K562 (cell line): Measurements from ENCODE around the gene AGAP3. TPM values are rescaled to one million over a fixed set of nuclear protein-coding genes. Genes with fewer than 3 reads are reported as not detected.

ENCODE experiments used
- CBX3 ChIP-seq, 2 experiments: IDR thresholded peaks; 1 replicate in 1 of 2; 2 replicates in 1 of 2; pipeline ENCODE4 v1.6.1; 2012; ENCODE audit warnings: inconsistent platforms in 2 of 2, low read length in 2 of 2, borderline replicate concordance in 1 of 2, control low read depth in 1 of 2
- EWSR1 ChIP-seq: fragments of 450-650 bp; IDR thresholded peaks from 2 replicates; pipeline ENCODE4 v1.6.1; 2018; ENCODE audit warnings: borderline replicate concordance, mild to moderate bottlenecking, low read depth, moderate library complexity; ENCODE audit not compliant: partially characterized antibody
- HES1 ChIP-seq: fragments of 450-650 bp; IDR thresholded peaks from 2 replicates; pipeline ENCODE4 v1.6.1; 2016; ENCODE audit warnings: low read depth, mild to moderate bottlenecking, moderate library complexity
- HMG20B ChIP-seq: fragments of 250-450 bp; sonication (Bioruptor Pico); IDR thresholded peaks from 2 replicates; pipeline ENCODE4 v1.5.0; 2021; ENCODE audit warnings: mild to moderate bottlenecking
- MTF1 ChIP-seq: fragments of 250-450 bp; sonication (Bioruptor Pico); IDR thresholded peaks from 2 replicates; pipeline ENCODE4 v1.9.0; 2021; ENCODE audit warnings: moderate library complexity, mild to moderate bottlenecking, inconsistent platforms, borderline replicate concordance
- NFE2L1 ChIP-seq: fragments of 450-650 bp; IDR thresholded peaks from 2 replicates; pipeline ENCODE4 v1.6.1; 2016; ENCODE audit warnings: missing genetic modification characterization, low read depth, mild to moderate bottlenecking, missing compliant biosample characterization, moderate library complexity, borderline replicate concordance
- NUFIP1 ChIP-seq: fragments of 450-650 bp; IDR thresholded peaks from 2 replicates; pipeline ENCODE4 v1.6.1; 2018; ENCODE audit not compliant: partially characterized antibody
- PTTG1 ChIP-seq: fragments of 450-650 bp; IDR thresholded peaks from 2 replicates; pipeline ENCODE4 v1.6.1; 2016; ENCODE audit warnings: low read depth, mild to moderate bottlenecking, missing genetic modification characterization, missing compliant biosample characterization
- RBFOX2 ChIP-seq: fragments of 200-400 bp; formaldehyde crosslinking; IDR thresholded peaks from 2 replicates; pipeline ENCODE4 v1.6.1; 2017; ENCODE audit warnings: low read depth, mild to moderate bottlenecking, low read length, moderate library complexity
- RBM22 ChIP-seq: fragments of 200-400 bp; formaldehyde crosslinking; IDR thresholded peaks from 2 replicates; pipeline ENCODE4 v1.6.1; 2018; ENCODE audit warnings: low read length, low read depth; ENCODE audit not compliant: poor library complexity, severe bottlenecking
- ZBTB5 ChIP-seq: fragments of 450-650 bp; IDR thresholded peaks from 2 replicates; pipeline ENCODE4 v1.6.1; 2017; ENCODE audit warnings: antibody characterized with exemption
- ZKSCAN3 ChIP-seq: fragments of 250-450 bp; sonication (Bioruptor Pico); IDR thresholded peaks from 2 replicates; pipeline ENCODE4 v1.4.0; 2020
- ZNF133 ChIP-seq: fragments of 250-450 bp; sonication (Bioruptor Pico); IDR thresholded peaks from 2 replicates; pipeline ENCODE4 v1.4.0; 2020; ENCODE audit warnings: mild to moderate bottlenecking
- ZNF23 ChIP-seq: fragments of 250-450 bp; sonication (Bioruptor Pico); IDR thresholded peaks from 2 replicates; pipeline ENCODE4 v1.4.0; 2020; ENCODE audit warnings: mild to moderate bottlenecking
- ZNF408 ChIP-seq: fragments of 250-450 bp; sonication (Bioruptor Pico); IDR thresholded peaks from 2 replicates; pipeline ENCODE4 v1.4.0; 2020; ENCODE audit warnings: low read depth, mild to moderate bottlenecking, moderate library complexity
- ZNF583 ChIP-seq: fragments of 250-450 bp; sonication (Bioruptor Pico); IDR thresholded peaks from 2 replicates; pipeline ENCODE4 v1.4.0; 2020
- polyA plus RNA-seq, 8 experiments: library from polyadenylated mRNA; depleted of rRNA in 4 of 8; stranded (reverse) in 5 of 8; unstranded in 3 of 8; fragments of >200 nt; fragmentation: Nextera tagmentation in 2 of 8; fragmentation: Illumina TruSeq in 1 of 8; extraction: Ambion mirVana in 2 of 8; extraction: Trizol in 1 of 8; gene quantifications; 2 replicates each; pipeline versions ENCODE4 v1.2.1 to v1.2.3, GENCODE V29; 2011 to 2014; ENCODE audit warnings: inconsistent platforms in 1 of 8, missing spikeins in 1 of 8
- total RNA-seq, 7 experiments: library from RNA; depleted of rRNA in 6 of 7; stranded (reverse); fragments of >200 nt in 6 of 7; fragmentation: Illumina TruSeq in 2 of 7; extraction: Trizol in 2 of 7; gene quantifications; 2 replicates each; pipeline versions ENCODE4 v1.2.1 to v1.2.3, GENCODE V29; 2011 to 2021; ENCODE audit warnings: low replicate concordance in 1 of 7
- TF ChIP-seq, protein P1 (sequence below): fragments of 250-450 bp; sonication (Bioruptor Pico); IDR thresholded peaks from 2 replicates; pipeline ENCODE4 v1.8.0; 2021; ENCODE audit warnings: moderate library complexity, mild to moderate bottlenecking, inconsistent platforms
- TF ChIP-seq, protein P2 (sequence below): sonication (generic); formaldehyde crosslinking; IDR thresholded peaks from 2 replicates; pipeline ENCODE4 v1.8.1; 2023; ENCODE audit warnings: mild to moderate bottlenecking, missing genetic modification reagents, moderate library complexity
- TF ChIP-seq, protein P3 (sequence below): sonication (generic); formaldehyde crosslinking; IDR thresholded peaks from 2 replicates; pipeline ENCODE4 v1.8.0; 2022; ENCODE audit warnings: mild to moderate bottlenecking, missing genetic modification reagents

AGAP3 gene
- total and polyA plus RNA-seq, 9 of the 15 experiments (the other 6 are each of a cell fraction or from before 2014, with no cell fraction given), result 3.4 to 208 (median 62.2) TPM

GRCh38 chr7:151082141-151083070, 3.9 kb upstream of the AGAP3 start (continued):
- no peak for TF ChIP-seq ZNF408
- TF ChIP-seq, protein P1, sequence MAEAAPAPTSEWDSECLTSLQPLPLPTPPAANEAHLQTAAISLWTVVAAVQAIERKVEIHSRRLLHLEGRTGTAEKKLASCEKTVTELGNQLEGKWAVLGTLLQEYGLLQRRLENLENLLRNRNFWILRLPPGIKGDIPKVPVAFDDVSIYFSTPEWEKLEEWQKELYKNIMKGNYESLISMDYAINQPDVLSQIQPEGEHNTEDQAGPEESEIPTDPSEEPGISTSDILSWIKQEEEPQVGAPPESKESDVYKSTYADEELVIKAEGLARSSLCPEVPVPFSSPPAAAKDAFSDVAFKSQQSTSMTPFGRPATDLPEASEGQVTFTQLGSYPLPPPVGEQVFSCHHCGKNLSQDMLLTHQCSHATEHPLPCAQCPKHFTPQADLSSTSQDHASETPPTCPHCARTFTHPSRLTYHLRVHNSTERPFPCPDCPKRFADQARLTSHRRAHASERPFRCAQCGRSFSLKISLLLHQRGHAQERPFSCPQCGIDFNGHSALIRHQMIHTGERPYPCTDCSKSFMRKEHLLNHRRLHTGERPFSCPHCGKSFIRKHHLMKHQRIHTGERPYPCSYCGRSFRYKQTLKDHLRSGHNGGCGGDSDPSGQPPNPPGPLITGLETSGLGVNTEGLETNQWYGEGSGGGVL (CRISPR knock-in tag), result no peak
- TF ChIP-seq ZNF133, result no peak
- TF ChIP-seq HMG20B (CRISPR knock-in tag), result no peak
- TF ChIP-seq EWSR1, result no peak
- TF ChIP-seq RBM22, result no peak
- TF ChIP-seq MTF1 (CRISPR knock-in tag), result no peak
- no peak for TF ChIP-seq NFE2L1 (tag)
- peak; percentile 60 for TF ChIP-seq RBFOX2
- TF ChIP-seq HES1, result no peak
- TF ChIP-seq, protein P2, sequence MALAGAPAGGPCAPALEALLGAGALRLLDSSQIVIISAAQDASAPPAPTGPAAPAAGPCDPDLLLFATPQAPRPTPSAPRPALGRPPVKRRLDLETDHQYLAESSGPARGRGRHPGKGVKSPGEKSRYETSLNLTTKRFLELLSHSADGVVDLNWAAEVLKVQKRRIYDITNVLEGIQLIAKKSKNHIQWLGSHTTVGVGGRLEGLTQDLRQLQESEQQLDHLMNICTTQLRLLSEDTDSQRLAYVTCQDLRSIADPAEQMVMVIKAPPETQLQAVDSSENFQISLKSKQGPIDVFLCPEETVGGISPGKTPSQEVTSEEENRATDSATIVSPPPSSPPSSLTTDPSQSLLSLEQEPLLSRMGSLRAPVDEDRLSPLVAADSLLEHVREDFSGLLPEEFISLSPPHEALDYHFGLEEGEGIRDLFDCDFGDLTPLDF (CRISPR knock-in tag), result peak; percentile 54; the same call in 1 of the 2 replicates
- TF ChIP-seq, protein P3, sequence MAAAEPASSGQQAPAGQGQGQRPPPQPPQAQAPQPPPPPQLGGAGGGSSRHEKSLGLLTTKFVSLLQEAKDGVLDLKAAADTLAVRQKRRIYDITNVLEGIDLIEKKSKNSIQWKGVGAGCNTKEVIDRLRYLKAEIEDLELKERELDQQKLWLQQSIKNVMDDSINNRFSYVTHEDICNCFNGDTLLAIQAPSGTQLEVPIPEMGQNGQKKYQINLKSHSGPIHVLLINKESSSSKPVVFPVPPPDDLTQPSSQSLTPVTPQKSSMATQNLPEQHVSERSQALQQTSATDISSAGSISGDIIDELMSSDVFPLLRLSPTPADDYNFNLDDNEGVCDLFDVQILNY (CRISPR knock-in tag), result no peak
- TF ChIP-seq ZBTB5, result no peak
- no peak for TF ChIP-seq PTTG1 (tag)
- TF ChIP-seq NUFIP1, result no peak
- TF ChIP-seq CBX3 (IDR thresholded peaks at IDR 0.05; ENCODE audit: borderline replicate concordance in 1 of 2, low read length in 2 of 2), result peak in 1 of 2 experiments; percentile 16; a peak in 1 of 3 replicates
- no peak for TF ChIP-seq ZNF23 (CRISPR knock-in tag)
- no peak for TF ChIP-seq ZKSCAN3 (CRISPR knock-in tag)
- peak; percentile 63; the same call in 1 of the 2 replicates for TF ChIP-seq ZNF583 (CRISPR knock-in tag)
